Naive thymus-derived CD4-positive, alpha-beta T cell (primary cell): ENCODE data around the gene AKAP11. TPM values are rescaled to one million over a fixed set of nuclear protein-coding genes. Genes with fewer than 3 reads are reported as not detected.

ENCODE experiments used
- ATAC-seq: fragments of 150-1000 bp; cut with Tn5 transposase; 2 replicates; pipeline ENCODE4 v1.10.0; 2021; ENCODE audit warnings: mild to moderate bottlenecking, moderate library complexity
- CTCF ChIA-PET: fragments of 350-600 bp; sonication (Branson Sonifier 250); formaldehyde crosslinking; loops from one replicate; lab custom pipeline; 2021; ENCODE audit warnings: antibody characterized with exemption; lab: Charles Lee
- POLR2A ChIA-PET: fragments of 350-600 bp; sonication (Branson Sonifier 250); formaldehyde crosslinking; loops from one replicate; lab custom pipeline; 2021; ENCODE audit warnings: antibody characterized with exemption, inconsistent platforms; lab: Charles Lee
- DNase-seq, 9 donors: peaks; one replicate each; pipeline versions ENCODE4 v3.0.0 to v3.0.0-alpha.2; 2020 to 2022; ENCODE audit warnings: mixed read lengths in 1 of 9
- H3K27ac ChIP-seq: one replicate; pipeline ENCODE4 v1.7.0; 2013; ENCODE audit warnings: mild to moderate bottlenecking, low read depth, low read length, moderate library complexity
- H3K27me3 ChIP-seq, 2 donors: one replicate each; pipeline ENCODE4 v1.7.0; 2013; ENCODE audit warnings: low read length in 2 of 2, mild to moderate bottlenecking in 2 of 2, moderate library complexity in 2 of 2; ENCODE audit not compliant: control insufficient read depth in 2 of 2, insufficient read depth in 2 of 2
- H3K36me3 ChIP-seq, 3 experiments: 1 replicate in 2 of 3; 2 replicates in 1 of 3; pipeline ENCODE4 v1.7.0; 2013; ENCODE audit warnings: low read length in 3 of 3, mild to moderate bottlenecking in 3 of 3, moderate library complexity in 1 of 3; ENCODE audit not compliant: insufficient read depth in 3 of 3, control insufficient read depth in 2 of 3
- H3K4me1 ChIP-seq, 2 donors: one replicate each; pipeline ENCODE4 v1.7.0; 2013; ENCODE audit warnings: low read length in 2 of 2, mild to moderate bottlenecking in 2 of 2, moderate library complexity in 1 of 2; ENCODE audit not compliant: control insufficient read depth in 2 of 2, insufficient read depth in 2 of 2
- H3K4me3 ChIP-seq: 2 replicates; pipeline ENCODE4 v1.7.0; 2013; ENCODE audit warnings: mild to moderate bottlenecking, low read length
- H3K9me3 ChIP-seq, 3 experiments: 1 replicate in 2 of 3; 2 replicates in 1 of 3; pipeline ENCODE4 v1.7.0; 2013; ENCODE audit warnings: low read length in 3 of 3; ENCODE audit not compliant: control insufficient read depth in 2 of 3
- H3K27ac Mint-ChIP-seq, 9 donors: one replicate each; pipeline ENCODE4 v1.8.0; 2020 to 2022; ENCODE audit warnings: mixed read lengths in 9 of 9, mild to moderate bottlenecking in 8 of 9, moderate library complexity in 5 of 9, inconsistent platforms in 2 of 9
- H3K27me3 Mint-ChIP-seq, 5 donors: one replicate each; pipeline ENCODE4 v1.8.0; 2021 to 2022; ENCODE audit warnings: mixed read lengths in 5 of 5, mild to moderate bottlenecking in 1 of 5
- H3K36me3 Mint-ChIP-seq, 5 donors: one replicate each; pipeline ENCODE4 v1.8.0; 2020 to 2022; ENCODE audit warnings: mixed read lengths in 5 of 5, mild to moderate bottlenecking in 3 of 5, inconsistent platforms in 1 of 5
- H3K4me1 Mint-ChIP-seq, 7 donors: one replicate each; pipeline ENCODE4 v1.8.0; 2020 to 2022; ENCODE audit warnings: mixed read lengths in 7 of 7, mild to moderate bottlenecking in 3 of 7, inconsistent platforms in 1 of 7
- H3K4me3 Mint-ChIP-seq, 10 donors: one replicate each; pipeline ENCODE4 v1.8.0; 2020 to 2022; ENCODE audit warnings: mild to moderate bottlenecking in 10 of 10, mixed read lengths in 10 of 10, moderate library complexity in 6 of 10, inconsistent platforms in 2 of 10
- H3K9me3 Mint-ChIP-seq, 11 donors: one replicate each; pipeline ENCODE4 v1.8.0; 2020 to 2022; ENCODE audit warnings: mixed read lengths in 11 of 11, mild to moderate bottlenecking in 4 of 11, inconsistent platforms in 1 of 11, moderate library complexity in 1 of 11
- intact Hi-C, 2 donors: fragments of 100-400 bp; cut with micrococcal nuclease; formaldehyde crosslinking; loops; one replicate each; pipeline ENCODE4 v1.15.1; 2023
- polyA plus RNA-seq, 2 donors: library from polyadenylated mRNA; unstranded; fragments of 300-500 nt; fragmentation: Illumina TruSeq; gene quantifications; one replicate each; pipeline ENCODE4 v1.2.3, GENCODE V29; 2021
- total RNA-seq, 6 experiments: library from RNA in 5 of 6; stranded (reverse) in 5 of 6; gene quantifications; 1 replicate in 5 of 6; 2 replicates in 1 of 6; pipeline ENCODE4 v1.2.3 and lab custom pipeline; 2021 to 2026

The AKAP11 gene
- total and polyA plus RNA-seq, 7 experiments from 2014 or later, result 2.6 to 42.1 (median 23.5) TPM

DNA sequence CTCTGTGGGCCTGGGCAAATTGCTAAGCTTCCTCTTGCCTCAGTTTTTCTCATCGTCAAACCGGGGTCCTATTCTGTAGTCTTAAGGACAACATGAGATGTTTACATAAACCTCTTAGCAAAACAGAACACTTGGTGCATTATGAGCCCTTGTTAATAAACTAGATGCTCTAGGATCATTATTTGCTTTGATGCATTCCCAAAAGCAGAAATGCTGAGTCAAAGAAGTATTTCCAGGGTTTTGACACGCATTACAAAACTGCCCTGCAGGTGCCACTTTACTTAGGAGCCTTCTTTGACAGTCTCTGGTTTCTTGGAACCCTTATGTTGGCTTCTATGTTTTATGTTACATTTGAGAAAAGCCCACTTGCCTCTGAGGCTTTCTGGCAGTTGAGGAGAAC is 12.1 kb downstream of the AKAP11 start:
- ATAC-seq, result no peak
- H3K4me1 ChIP-seq, result peaks cover 1 to 6% of the 10 kb centered on the region in 2 donors
- H3K27me3 ChIP-seq, result no peaks in the 10 kb centered on the region
- Mint-ChIP-seq H3K36me3 (peaks cover 4 to 30% (median 23%) of the 10 kb centered on the region in 5 donors), H3K27ac (peak overlapping the region in 1 of 9 donors; percentile 32), H3K9me3 (no peaks in the 10 kb centered on the region), H3K27me3 (no peaks in the 10 kb centered on the region), H3K4me1 (peaks cover 16 to 55% (median 50%) of the 10 kb centered on the region in 7 donors), H3K4me3 (peak overlapping the region in 2 of 10 donors; percentile 27 to 46)
- ChIA-PET POLR2A (interaction anchor here (1.0 to 1.7 kb wide), 2 partner anchors 12 kb away, joined by 3 to 9 read pairs; partner anchors contain the start of gene AKAP11), CTCF (no interaction called here)
- no peak overlapping the region for H3K4me3 ChIP-seq
- H3K27ac ChIP-seq, result no peak overlapping the region
- peaks cover 7 to 30% (median 20%) of the 10 kb centered on the region in 3 experiments for H3K36me3 ChIP-seq
- no peaks in the 10 kb centered on the region for H3K9me3 ChIP-seq
- intact Hi-C loops, result no loop called here
- DNase-seq, result no peak

DNA sequence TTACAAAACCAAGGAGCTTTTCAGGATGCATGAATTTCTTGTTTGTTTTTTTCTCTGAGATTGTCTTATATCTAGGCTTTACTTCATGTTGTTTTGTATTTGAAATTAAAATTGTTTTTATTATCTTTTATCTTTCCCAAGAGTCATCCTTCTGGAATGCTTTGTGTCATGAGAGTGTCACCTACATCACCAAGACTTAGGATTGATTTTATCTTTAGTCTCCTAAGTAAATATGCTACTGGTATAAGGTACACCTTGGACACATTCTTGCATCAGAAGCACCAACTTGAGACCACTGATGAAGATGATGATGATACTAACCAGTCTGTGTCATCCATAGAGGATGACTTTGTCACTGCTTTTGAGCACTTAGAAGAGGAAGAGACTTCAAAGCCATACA is 26.4 kb downstream of the AKAP11 start:
- Histone ChIP-seq H3K9me3 (peaks cover 0 to 3% (median 0%) of the 10 kb centered on the region in 3 experiments), H3K36me3 (peaks cover 11 to 60% (median 25%) of the 10 kb centered on the region in 3 experiments)

DNA sequence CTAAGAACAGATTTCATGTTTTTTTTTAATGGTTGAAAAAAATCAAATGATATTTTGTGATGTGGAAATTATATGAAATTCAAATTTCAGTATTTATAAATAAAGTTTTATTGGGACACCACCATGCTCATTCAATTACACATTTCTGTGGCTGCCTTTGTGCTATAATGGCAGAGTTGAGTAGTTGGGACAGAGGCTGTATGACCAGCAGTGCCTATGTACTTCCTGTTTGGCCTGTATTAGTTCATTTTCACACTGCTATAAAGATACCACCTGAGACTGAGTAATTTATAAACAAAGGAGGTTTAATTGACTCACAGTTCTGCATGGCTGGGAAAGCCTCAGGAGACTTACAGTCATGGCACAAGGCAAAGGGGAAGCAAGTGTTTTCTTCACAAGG is 33.6 kb downstream of the AKAP11 start:
- no peak for DNase-seq
- CTCF ChIA-PET, result no interaction called here
- Mint-ChIP-seq H3K36me3 (peaks cover 24 to 80% (median 74%) of the 10 kb centered on the region in 5 donors), H3K9me3 (peaks cover 0 to 13% (median 0%) of the 10 kb centered on the region in 11 donors), H3K27ac (peak overlapping the region in 1 of 9 donors; percentile 37), H3K4me1 (peaks cover 12 to 53% (median 31%) of the 10 kb centered on the region in 7 donors), H3K27me3 (no peaks in the 10 kb centered on the region), H3K4me3 (no peak overlapping the region)
- POLR2A ChIA-PET, result no interaction called here
- H3K36me3 ChIP-seq, result peaks cover 1 to 56% (median 2%) of the 10 kb centered on the region in 3 experiments
- no peaks in the 10 kb centered on the region for H3K27me3 ChIP-seq
- intact Hi-C loops, result no loop called here
- no peak for ATAC-seq
- peaks cover 0 to 4% of the 10 kb centered on the region in 2 donors for H3K4me1 ChIP-seq
- H3K9me3 ChIP-seq, result peaks cover 0 to 3% (median 0%) of the 10 kb centered on the region in 3 experiments
- H3K27ac ChIP-seq, result no peak overlapping the region
- no peak overlapping the region for H3K4me3 ChIP-seq

More for the DNA sequence above, 26.4 kb downstream of the AKAP11 start:
- ATAC-seq, result no peak
- no peaks in the 10 kb centered on the region for H3K4me1 ChIP-seq
- DNase-seq, result no peak
- Mint-ChIP-seq H3K4me3 (no peak overlapping the region), H3K27ac (peak overlapping the region in 1 of 9 donors; percentile 8), H3K9me3 (peaks cover 0 to 17% (median 0%) of the 10 kb centered on the region in 11 donors), H3K36me3 (peaks cover 43 to 74% (median 70%) of the 10 kb centered on the region in 5 donors), H3K4me1 (peaks cover 5 to 36% (median 14%) of the 10 kb centered on the region in 7 donors), H3K27me3 (no peaks in the 10 kb centered on the region)
- H3K27me3 ChIP-seq, result no peaks in the 10 kb centered on the region
- no peak overlapping the region for H3K4me3 ChIP-seq
- POLR2A ChIA-PET, result no interaction called here
- intact Hi-C loops, result no loop called here
- CTCF ChIA-PET, result no interaction called here
- no peak overlapping the region for H3K27ac ChIP-seq

DNA sequence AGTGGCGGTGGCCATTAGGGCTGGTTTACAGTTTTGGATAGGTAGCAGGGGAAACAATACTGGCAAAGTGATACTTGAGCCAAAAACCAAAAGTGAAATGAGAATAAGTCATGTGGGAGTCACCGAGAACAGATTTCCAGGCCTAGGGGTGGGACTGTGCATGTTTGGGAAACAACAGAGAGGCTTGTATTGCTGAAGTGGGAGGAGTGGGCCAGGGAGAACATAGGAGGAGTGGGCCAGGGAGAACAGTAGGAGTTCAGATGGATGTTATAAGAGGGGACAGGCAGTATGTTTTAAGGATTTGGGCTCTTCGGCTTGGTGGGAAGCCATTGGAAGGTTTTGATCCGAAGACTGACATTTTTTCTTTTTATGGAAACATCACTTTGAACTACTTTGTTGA is 35.5 kb downstream of the AKAP11 start:
- ChIA-PET POLR2A (interaction anchor here (0.8 kb wide), 1 partner anchor 47 kb away, joined by 3 read pairs; no protein-coding TSS in a partner anchor), CTCF (no interaction called here)
- Histone ChIP-seq H3K4me1 (peaks cover 0 to 6% of the 10 kb centered on the region in 2 donors), H3K27me3 (no peaks in the 10 kb centered on the region), H3K4me3 (no peak overlapping the region), H3K36me3 (peaks cover 0 to 42% (median 0%) of the 10 kb centered on the region in 3 experiments), H3K27ac (no peak overlapping the region), H3K9me3 (no peaks in the 10 kb centered on the region)
- no peak for DNase-seq
- Mint-ChIP-seq H3K27ac (peak overlapping the region in 6 of 9 donors; percentile 0 to 46 (median 33)), H3K4me1 (peaks cover 14 to 55% (median 34%) of the 10 kb centered on the region in 7 donors), H3K36me3 (peaks cover 19 to 72% (median 65%) of the 10 kb centered on the region in 5 donors), H3K27me3 (no peaks in the 10 kb centered on the region), H3K9me3 (peaks cover 0 to 3% (median 0%) of the 10 kb centered on the region in 11 donors), H3K4me3 (no peak overlapping the region)
- no peak for ATAC-seq
- intact Hi-C loops, result no loop called here

DNA sequence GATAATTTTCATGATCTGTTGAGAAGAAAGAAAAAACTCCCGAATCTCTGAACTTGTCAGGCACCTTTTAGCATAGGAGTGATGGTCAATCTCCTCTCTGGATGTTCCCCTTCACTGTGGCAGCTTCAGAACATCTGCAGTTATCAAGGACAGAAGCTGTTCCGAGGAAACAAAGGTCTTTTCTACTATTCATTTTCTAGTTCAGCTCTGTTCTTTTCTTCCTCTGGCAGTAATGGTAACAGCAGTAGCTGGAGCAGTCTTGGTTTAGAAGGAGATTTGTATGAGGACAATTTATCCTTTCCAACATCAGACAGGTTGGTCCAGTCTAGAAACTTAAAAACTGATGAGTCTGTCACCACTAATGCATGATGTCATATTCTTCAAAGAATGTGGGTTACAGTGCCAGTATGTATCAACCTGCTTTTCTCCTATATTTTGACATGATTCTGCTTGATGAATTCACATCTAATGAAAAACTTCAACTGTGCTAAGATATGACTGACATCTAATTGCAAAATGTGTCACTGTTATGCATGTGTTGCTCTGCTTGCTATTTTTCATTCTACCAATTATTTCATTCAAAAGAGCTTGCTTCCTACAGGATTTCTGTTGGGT is 41.0 kb downstream of the AKAP11 start:
- Histone ChIP-seq H3K9me3 (no peaks in the 10 kb centered on the region), H3K27me3 (no peaks in the 10 kb centered on the region), H3K27ac (no peak overlapping the region), H3K36me3 (peaks cover 0 to 36% (median 0%) of the 10 kb centered on the region in 3 experiments), H3K4me1 (peaks cover 0 to 6% of the 10 kb centered on the region in 2 donors), H3K4me3 (no peak overlapping the region)
- Mint-ChIP-seq H3K36me3 (peaks cover 21 to 64% (median 41%) of the 10 kb centered on the region in 5 donors), H3K27me3 (no peaks in the 10 kb centered on the region), H3K9me3 (peaks cover 0 to 2% (median 0%) of the 10 kb centered on the region in 11 donors), H3K27ac (peak overlapping the region in 2 of 9 donors; percentile 1 to 60), H3K4me3 (no peak overlapping the region), H3K4me1 (peaks cover 9 to 35% (median 31%) of the 10 kb centered on the region in 7 donors)
- POLR2A ChIA-PET, result interaction anchor here (0.7 kb wide), 1 partner anchor 41 kb away, joined by 3 read pairs; the partner anchor contains the start of gene AKAP11
- DNase-seq (no peak), ATAC-seq (no peak)
- intact Hi-C loops, result no loop called here
- CTCF ChIA-PET, result no interaction called here

DNA sequence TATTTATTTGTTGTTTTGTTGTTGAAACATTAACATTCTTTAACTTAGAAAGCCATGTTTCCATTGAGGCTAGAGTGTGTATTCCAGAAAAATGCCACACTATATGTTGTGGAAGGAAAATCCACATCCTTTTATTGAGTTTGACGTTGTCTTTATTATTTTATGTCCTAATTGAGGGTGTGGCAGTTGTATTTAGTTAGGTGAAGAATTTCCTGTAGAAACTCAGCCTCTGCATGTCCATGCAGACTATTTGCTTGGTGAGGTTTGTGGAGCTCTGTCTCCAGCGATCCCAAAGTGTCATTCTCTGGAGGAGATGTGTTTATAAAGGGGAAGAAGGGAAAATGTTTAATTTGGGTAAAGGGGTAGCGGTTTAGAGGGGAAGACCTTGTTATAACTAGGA is 46.6 kb downstream of the AKAP11 start:
- Histone ChIP-seq H3K4me1 (peaks cover 0 to 4% of the 10 kb centered on the region in 2 donors), H3K9me3 (no peaks in the 10 kb centered on the region), H3K36me3 (peaks cover 0 to 10% (median 0%) of the 10 kb centered on the region in 3 experiments), H3K4me3 (no peak overlapping the region), H3K27ac (no peak overlapping the region), H3K27me3 (no peaks in the 10 kb centered on the region)
- Mint-ChIP-seq H3K9me3 (no peaks in the 10 kb centered on the region), H3K27ac (peak overlapping the region in 3 of 9 donors; percentile 19 to 81 (median 43)), H3K4me3 (peak overlapping the region in 2 of 10 donors; percentile 15 to 25), H3K27me3 (no peaks in the 10 kb centered on the region), H3K36me3 (peaks cover 8 to 41% (median 20%) of the 10 kb centered on the region in 5 donors), H3K4me1 (peaks cover 12 to 31% (median 21%) of the 10 kb centered on the region in 7 donors)
- ChIA-PET POLR2A (interaction anchor here (0.9 to 1.3 kb wide), 2 partner anchors 9 to 20 kb away, joined by 3 read pairs; no protein-coding TSS in a partner anchor), CTCF (interaction anchor here (0.7 kb wide), 1 partner anchor 160 kb away, joined by 3 read pairs; no protein-coding TSS in a partner anchor)
- ATAC-seq (no peak), DNase-seq (no peak)
- intact Hi-C loops, result no loop called here
